ACHN (cell line): ENCODE measurements around the gene SOX2.
"Not testable (repeated sequence)": the region's sequence is repeated elsewhere in the genome, so short reads cannot be mapped to it uniquely, and the experiment has no call there.

Source experiments
- DNase-seq: peaks from one replicate; pipeline ENCODE4 v3.0.0-alpha.2; 2015
- in situ Hi-C: cut with HindIII; loops from 2 replicates; pipeline ENCODE4 v1.10.0; 2017; ENCODE audit warnings: low sequenced_read_pairs, low pct_ligation_motif_present, low pct_unique_long_range_greater_than_20kb

Gene SOX2

GRCh38 chr3:181738551-181738950 lies 26.8 kb downstream of the SOX2 start:
- no peak for DNase-seq
- in situ Hi-C loops = no loop called here

DNA sequence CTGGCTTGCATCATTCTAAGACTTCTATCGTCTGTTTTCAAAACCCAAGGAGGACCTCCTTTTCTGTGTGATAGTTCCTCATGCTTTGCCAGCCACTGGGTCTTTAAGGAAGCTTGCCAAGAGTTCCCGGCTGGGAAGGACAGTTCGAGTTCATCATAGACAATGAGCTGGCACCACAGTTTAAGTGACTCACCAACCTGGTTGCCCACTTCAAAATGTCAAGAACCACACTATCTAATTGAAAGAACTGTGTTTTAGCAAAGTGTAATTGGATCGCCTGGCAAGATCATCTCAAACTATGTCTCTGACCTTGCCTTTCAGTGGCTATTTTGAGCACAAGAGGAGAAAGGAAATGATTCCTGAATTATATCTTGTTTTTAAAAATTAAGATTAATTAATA lies 27.9 kb downstream of the SOX2 start:
- in situ Hi-C loops = no loop called here
- no peak for DNase-seq

GRCh38 chr3:181741417-181741816 lies 29.7 kb downstream of the SOX2 start:
- no peak for DNase-seq
- in situ Hi-C loops = no loop called here

DNA sequence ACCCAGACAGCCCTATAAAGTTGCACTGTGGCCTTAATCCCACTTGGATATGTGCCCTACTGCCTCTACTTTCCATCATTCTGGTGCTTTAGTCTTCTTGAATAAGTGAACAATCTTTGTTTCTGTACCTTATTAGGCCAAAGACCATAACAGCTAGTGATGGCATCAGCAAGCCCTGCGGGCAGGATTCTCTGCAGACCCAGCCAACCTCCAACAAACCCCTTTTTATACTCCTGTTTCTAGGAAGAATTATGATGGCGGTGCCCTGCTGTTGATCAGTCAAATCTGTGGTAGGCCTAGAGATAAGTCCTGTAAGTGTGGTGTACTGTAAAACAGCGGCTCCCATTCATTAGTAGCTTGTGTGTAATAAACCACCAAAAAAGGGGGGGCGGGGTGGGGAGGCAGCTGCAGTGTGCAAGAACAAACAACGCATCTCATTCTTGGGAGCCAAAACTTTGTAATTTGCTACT lies 40.5 kb downstream of the SOX2 start:
- in situ Hi-C loops = no loop called here
- no peak for DNase-seq

- DNase-seq = no peak
- in situ Hi-C loops = no loop called here
These were observed 41.7 kb downstream of the SOX2 start for GRCh38 chr3:181753391-181753790.

DNA sequence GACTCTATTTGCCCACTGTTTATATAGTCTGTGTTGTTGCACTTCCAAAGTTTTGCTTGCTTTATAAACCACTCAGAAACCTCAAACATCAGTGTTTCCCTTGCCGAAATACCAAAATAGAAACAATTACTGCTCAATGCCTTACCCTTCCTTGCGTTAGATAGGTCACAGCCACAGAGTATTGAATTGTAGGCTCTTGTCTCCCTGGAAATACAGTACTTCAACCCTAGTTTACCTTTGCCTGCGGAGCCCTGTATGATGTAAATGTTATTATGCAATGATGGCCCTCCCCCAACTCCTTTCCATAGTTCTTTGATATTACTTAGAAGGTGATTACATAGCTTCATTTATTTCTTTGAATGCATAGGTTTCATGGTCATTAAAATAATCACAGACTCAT lies 44.2 kb downstream of the SOX2 start:
- in situ Hi-C loops = no loop called here
- no peak for DNase-seq

GRCh38 chr3:181756645-181757297 lies 45.0 kb downstream of the SOX2 start:
- no peak for DNase-seq
- in situ Hi-C loops = no loop called here

- in situ Hi-C loops = no loop called here
- DNase-seq = no peak
These were observed 46.1 kb downstream of the SOX2 start for GRCh38 chr3:181757694-181758306.

GRCh38 chr3:181761906-181762305 lies 50.2 kb downstream of the SOX2 start:
- no peak for DNase-seq
- in situ Hi-C loops = no loop called here

DNA sequence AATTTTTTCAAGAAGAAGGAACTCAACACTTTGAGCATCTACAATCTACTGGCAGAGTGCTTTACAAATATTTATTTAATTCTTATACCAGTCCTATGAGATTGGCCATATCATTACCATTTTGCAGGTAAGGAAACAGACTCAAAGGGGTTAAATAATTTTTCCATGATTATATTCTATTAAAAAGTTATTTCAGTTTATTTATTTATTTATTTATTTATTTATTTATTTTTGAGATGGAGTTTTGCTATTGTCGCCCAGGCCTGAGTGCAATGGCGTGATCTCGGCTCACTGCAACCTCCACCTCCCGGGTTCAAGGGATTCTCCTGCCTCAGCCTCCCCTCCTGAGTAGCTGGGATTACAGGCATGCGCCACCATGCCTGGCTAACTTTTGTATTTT lies 52.3 kb downstream of the SOX2 start:
- DNase-seq, in situ Hi-C loops: not testable (repeated sequence)
